GM12878 (cell line): ENCODE data around the gene VSIG8. TPM values are rescaled to one million over a fixed set of nuclear protein-coding genes. Genes with fewer than 3 reads are reported as not detected.

Experiments used
- ATAC-seq: fragments of 200-7000 bp; cut with Tn5 transposase; 3 replicates; pipeline ENCODE4 v1.9.1; 2020; ENCODE audit warnings: mild to moderate bottlenecking, moderate library complexity
- BruUV-seq: library from RNA; stranded (reverse); fragments of 400-500 nt; replicated peaks from 2 replicates; lab custom pipeline; 2021; lab: Mats Ljungman, UMichigan
- CTCF ChIA-PET: fragments of 300-600 bp; sonication (Branson Sonifier 250); formaldehyde crosslinking; extraction: SDS; loops from one replicate; lab custom pipeline; 2021; ENCODE audit warnings: inconsistent platforms; lab: Yijun Ruan, JAX
- POLR2A ChIA-PET: fragments of 350-600 bp; formaldehyde crosslinking; extraction: SDS; loops from one replicate; lab custom pipeline; 2021; ENCODE audit warnings: inconsistent platforms; lab: Charles Lee
- RAD21 ChIA-PET: fragments of 300-600 bp; sonication (Branson Sonifier 250); formaldehyde crosslinking; loops from one replicate; lab custom pipeline; 2023; ENCODE audit warnings: antibody characterized with exemption; ENCODE audit not compliant: unreplicated experiment; lab: Charles Lee
- SMC1A ChIA-PET: fragments of 300-600 bp; sonication (Branson Sonifier 250); formaldehyde crosslinking; loops from one replicate; lab custom pipeline; 2023; ENCODE audit not compliant: unreplicated experiment, uncharacterized antibody; lab: Charles Lee
- DNase-seq: peaks from one replicate; pipeline ENCODE4 v3.0.0-alpha.2; 2011; ENCODE audit warnings: low read depth, low spot score
- FAIRE-seq: peaks from 3 replicates; lab custom pipeline; 2011; peaks lifted over from hg19 to GRCh38; lab: Jason Lieb, UNC
- H2AFZ ChIP-seq: 2 replicates; pipeline ENCODE4 v1.6.0; 2011; ENCODE audit warnings: low read depth, low read length, control low read depth; ENCODE audit not compliant: control insufficient read depth
- H3K27ac ChIP-seq: 2 replicates; pipeline ENCODE4 v1.5.1; 2011; ENCODE audit warnings: control low read depth; ENCODE audit not compliant: control insufficient read depth, insufficient read depth
- H3K27me3 ChIP-seq, 2 experiments: replicated peaks in 1 of 2; 2 replicates each; pipeline versions ENCODE4 v1.6.0 to v1.6.1; 2011; ENCODE audit warnings: low read length in 1 of 2; ENCODE audit not compliant: control insufficient read depth in 2 of 2, insufficient read depth in 2 of 2
- H3K36me3 ChIP-seq, 2 experiments: 2 replicates each; pipeline ENCODE4 v1.5.1; 2011; ENCODE audit warnings: low read length in 1 of 2; ENCODE audit not compliant: control insufficient read depth in 2 of 2, insufficient read depth in 2 of 2
- H3K4me1 ChIP-seq: 2 replicates; pipeline ENCODE4 v1.6.1; 2011; ENCODE audit warnings: mild to moderate bottlenecking, low read length, moderate library complexity, mixed read lengths; ENCODE audit not compliant: control insufficient read depth, insufficient read depth
- H3K4me2 ChIP-seq: 2 replicates; pipeline ENCODE4 v1.6.0; 2011; ENCODE audit warnings: control low read depth; ENCODE audit not compliant: control insufficient read depth, insufficient read depth
- H3K4me3 ChIP-seq: fragments of 200-600 bp; sonication (generic); 2 replicates; pipeline ENCODE4 v1.5.1; 2016
- H3K79me2 ChIP-seq: 2 replicates; pipeline ENCODE4 v1.6.0; 2011; ENCODE audit warnings: low read length; ENCODE audit not compliant: control insufficient read depth, insufficient read depth
- H3K9ac ChIP-seq: 2 replicates; pipeline ENCODE4 v1.8.0; 2011; ENCODE audit warnings: low read length, control low read depth, mixed read lengths; ENCODE audit not compliant: control insufficient read depth, insufficient read depth
- H3K9me3 ChIP-seq: replicated peaks from 3 replicates; pipeline ENCODE4 v1.5.1; 2011; ENCODE audit warnings: mild to moderate bottlenecking, low read length; ENCODE audit not compliant: control insufficient read depth, insufficient read depth
- H4K20me1 ChIP-seq: 2 replicates; pipeline ENCODE4 v1.6.0; 2011; ENCODE audit not compliant: control insufficient read depth, insufficient read depth
- ATF7 ChIP-seq: fragments of 450-650 bp; IDR thresholded peaks from 2 replicates; pipeline ENCODE4 v1.6.1; 2016; ENCODE audit warnings: low read depth, mild to moderate bottlenecking
- CHD1 ChIP-seq: IDR thresholded peaks from 2 replicates; pipeline ENCODE4 v1.6.1; 2012; ENCODE audit warnings: low read depth, low read length, improper control_type of control experiment
- ELK1 ChIP-seq: IDR thresholded peaks from 2 replicates; pipeline ENCODE4 v1.6.1; 2012; ENCODE audit warnings: low read depth, low read length, improper control_type of control experiment
- FOXM1 ChIP-seq: IDR thresholded peaks from 2 replicates; pipeline ENCODE4 v1.6.1; 2012; ENCODE audit warnings: low read depth, mild to moderate bottlenecking, inconsistent platforms, low read length, moderate library complexity
- GABPA ChIP-seq: IDR thresholded peaks from 2 replicates; pipeline ENCODE4 v1.6.1; 2014; ENCODE audit warnings: antibody characterized with exemption, low read depth, mild to moderate bottlenecking, inconsistent platforms
- KLF5 ChIP-seq: fragments of 450-650 bp; IDR thresholded peaks from 2 replicates; pipeline ENCODE4 v1.6.1; 2014; ENCODE audit warnings: mild to moderate bottlenecking; ENCODE audit not compliant: partially characterized antibody
- NR2C1 ChIP-seq: fragments of 450-650 bp; IDR thresholded peaks from 2 replicates; pipeline ENCODE4 v1.6.1; 2017; ENCODE audit warnings: antibody characterized with exemption, mild to moderate bottlenecking, moderate library complexity
- NR2F1 ChIP-seq: fragments of 450-650 bp; conservative IDR thresholded peaks from 2 replicates; pipeline ENCODE4 v1.6.1; 2017; ENCODE audit warnings: mild to moderate bottlenecking
- POLR2A ChIP-seq: IDR thresholded peaks from 2 replicates; pipeline ENCODE4 v1.6.1; 2011; ENCODE audit warnings: low read depth, mild to moderate bottlenecking, low read length
- RB1 ChIP-seq: fragments of 450-650 bp; formaldehyde crosslinking; IDR thresholded peaks from 2 replicates; pipeline ENCODE4 v1.6.1; 2017; ENCODE audit warnings: mild to moderate bottlenecking, borderline replicate concordance
- RELA ChIP-seq: fragments of 450-650 bp; IDR thresholded peaks from 2 replicates; pipeline ENCODE4 v1.8.0; 2014; ENCODE audit warnings: borderline replicate concordance; ENCODE audit not compliant: partially characterized antibody
- TAF1 ChIP-seq: IDR thresholded peaks from 2 replicates; pipeline ENCODE4 v1.6.1; 2011; ENCODE audit warnings: mild to moderate bottlenecking, low read depth, low read length, borderline replicate concordance
- TBL1XR1 ChIP-seq: IDR thresholded peaks from 2 replicates; pipeline ENCODE4 v1.6.1; 2012; ENCODE audit warnings: low read depth, low read length, improper control_type of control experiment
- YBX1 ChIP-seq: fragments of 450-650 bp; IDR thresholded peaks from 2 replicates; pipeline ENCODE4 v1.6.1; 2016; ENCODE audit warnings: antibody characterized with exemption
- ZNF384 ChIP-seq: IDR thresholded peaks from 2 replicates; pipeline ENCODE4 v1.6.1; 2012; ENCODE audit warnings: low read depth, mild to moderate bottlenecking, low read length, improper control_type of control experiment, borderline replicate concordance
- WGBS: methylation state at CpG from one replicate; pipeline ENCODE4 v1.1.6; 2016; ENCODE audit warnings: low lambda C conversion rate; ENCODE audit not compliant: insufficient replicate concordance, insufficient coverage; ENCODE audit errors: missing lambda C conversion rate; 5-methylcytosine and 5-hydroxymethylcytosine counted together
- in situ Hi-C: fragments of 300-500 bp; cut with MboI; formaldehyde crosslinking; loops from 9 replicates; pipeline ENCODE4 v1.14.3; 2018; ENCODE audit warnings: mixed read lengths
- intact Hi-C: fragments of 100-400 bp; cut with micrococcal nuclease; formaldehyde crosslinking; loops from one replicate; pipeline ENCODE4 v1.14.2; 2022; ENCODE audit not compliant: unreplicated experiment
- polyA plus RNA-seq, 11 experiments: library from polyadenylated mRNA; depleted of rRNA in 4 of 11; unstranded in 6 of 11; stranded (reverse) in 5 of 11; fragments of >200 nt; fragmentation: Nextera tagmentation in 4 of 11; fragmentation: Illumina TruSeq in 1 of 11; extraction: Ambion mirVana in 4 of 11; extraction: Trizol in 1 of 11; gene quantifications; 1 replicate in 1 of 11; 2 replicates in 10 of 11; pipeline versions ENCODE4 v1.2.1 to v1.2.3, GENCODE V29; 2011 to 2016; ENCODE audit warnings: inconsistent platforms in 2 of 11, missing spikeins in 2 of 11, low read depth in 1 of 11
- total RNA-seq, 4 experiments: library from RNA; depleted of rRNA in 3 of 4; stranded (reverse); fragments of >200 nt in 3 of 4; fragmentation: Illumina TruSeq in 1 of 4; extraction: Trizol in 1 of 4; gene quantifications; 2 replicates each; pipeline versions ENCODE4 v1.2.1 to v1.2.3, GENCODE V29; 2013 to 2021
- TF ChIP-seq, protein P1 (sequence below): fragments of 450-650 bp; IDR thresholded peaks from 2 replicates; pipeline ENCODE4 v1.6.1; 2017; ENCODE audit warnings: borderline replicate concordance

The VSIG8 gene
- total and polyA plus RNA-seq, 10 of the 15 experiments (the other 5 are each of a cell fraction or from before 2014, with no cell fraction given) = not detected

- no peak overlapping the region for H2AFZ ChIP-seq
- H3K4me3 ChIP-seq = no peak overlapping the region
- H3K9ac ChIP-seq = no peak overlapping the region
- H4K20me1 ChIP-seq = no peaks in the 10 kb centered on the region
- in situ Hi-C loops = no loop called here
- H3K36me3 ChIP-seq = no peaks in the 10 kb centered on the region
- ChIA-PET RAD21 (no interaction called here), POLR2A (no interaction called here), CTCF (interaction anchor here (1.1 kb wide), 1 partner anchor 44 kb away, joined by 3 read pairs; no protein-coding TSS in a partner anchor)
- 28% methylated on average over 3 of the region's 3 CpGs for WGBS
- DNase-seq (no peak), FAIRE-seq (no peak)
- no TSS peak for BruUV-seq
- H3K27ac ChIP-seq = no peak overlapping the region
- no peaks in the 10 kb centered on the region for H3K79me2 ChIP-seq
- H3K4me1 ChIP-seq = no peaks in the 10 kb centered on the region
- peaks cover 2 to 12% of the 10 kb centered on the region in 2 experiments; a peak in 3 of 4 replicates for H3K27me3 ChIP-seq
- TF ChIP-seq NR2F1 (no peak), YBX1 (no peak), RB1 (no peak), GABPA (no peak), ATF7 (no peak), RELA (no peak), TAF1 (no peak), ELK1 (no peak), CHD1 (no peak), NR2C1 (no peak), POLR2A (no peak), FOXM1 (no peak), KLF5 (no peak), TBL1XR1 (no peak), ZNF384 (no peak)
- TF ChIP-seq, protein P1, sequence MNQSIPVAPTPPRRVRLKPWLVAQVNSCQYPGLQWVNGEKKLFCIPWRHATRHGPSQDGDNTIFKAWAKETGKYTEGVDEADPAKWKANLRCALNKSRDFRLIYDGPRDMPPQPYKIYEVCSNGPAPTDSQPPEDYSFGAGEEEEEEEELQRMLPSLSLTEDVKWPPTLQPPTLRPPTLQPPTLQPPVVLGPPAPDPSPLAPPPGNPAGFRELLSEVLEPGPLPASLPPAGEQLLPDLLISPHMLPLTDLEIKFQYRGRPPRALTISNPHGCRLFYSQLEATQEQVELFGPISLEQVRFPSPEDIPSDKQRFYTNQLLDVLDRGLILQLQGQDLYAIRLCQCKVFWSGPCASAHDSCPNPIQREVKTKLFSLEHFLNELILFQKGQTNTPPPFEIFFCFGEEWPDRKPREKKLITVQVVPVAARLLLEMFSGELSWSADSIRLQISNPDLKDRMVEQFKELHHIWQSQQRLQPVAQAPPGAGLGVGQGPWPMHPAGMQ = no peak
- TF ChIP-seq, all 136 proteins: peak for 0
- ATAC-seq = no peak
- Histone ChIP-seq H3K4me2 (no peak overlapping the region), H3K9me3 (no peaks in the 10 kb centered on the region)
- SMC1A ChIA-PET = interaction anchor here (0.9 to 1.4 kb wide), 2 partner anchors 33 to 49 kb away, joined by 3 read pairs; no protein-coding TSS in a partner anchor
- intact Hi-C loops = no loop called here
Measured at GRCh38 chr1:159848326-159848725, 14.1 kb downstream of the VSIG8 start.
